ENCODE results near the gene SLC13A3.

Gene SLC13A3

GRCh38 chr20:46602429-46602828 lies 48.8 kb downstream of the SLC13A3 start:
- DNase-seq: no peak

GRCh38 chr20:46601603-46602122 lies 49.6 kb downstream of the SLC13A3 start:
- no peak for DNase-seq

GRCh38 chr20:46600286-46600752 lies 50.9 kb downstream of the SLC13A3 start:
- DNase-seq: no peak

- DNase-seq: no peak
Observed at GRCh38 chr20:46599227-46599987, 51.9 kb downstream of the SLC13A3 start.

GRCh38 chr20:46595933-46596332 lies 55.3 kb downstream of the SLC13A3 start:
- no peak for DNase-seq

GRCh38 chr20:46594725-46595124 lies 56.5 kb downstream of the SLC13A3 start:
- no peak for DNase-seq

GRCh38 chr20:46592580-46593362 lies 58.5 kb downstream of the SLC13A3 start:
- DNase-seq: no peak

- no peak for DNase-seq
Observed at GRCh38 chr20:46590443-46590842, 60.8 kb downstream of the SLC13A3 start.

GRCh38 chr20:46588532-46589511 lies 62.4 kb downstream of the SLC13A3 start:
- no peak for DNase-seq

- DNase-seq: no peak
Observed at GRCh38 chr20:46587986-46588385, 63.3 kb downstream of the SLC13A3 start.

- no peak for DNase-seq
Observed at GRCh38 chr20:46586724-46587123, 64.5 kb downstream of the SLC13A3 start.

- DNase-seq: no peak
Observed at GRCh38 chr20:46584508-46584907, 66.8 kb downstream of the SLC13A3 start.

GRCh38 chr20:46583411-46584214 lies 67.6 kb downstream of the SLC13A3 start:
- DNase-seq: no peak

- DNase-seq: no peak
Observed at GRCh38 chr20:46582648-46583047, 68.6 kb downstream of the SLC13A3 start.

GRCh38 chr20:46581391-46581790 lies 69.9 kb downstream of the SLC13A3 start:
- no peak for DNase-seq

GRCh38 chr20:46580613-46581205 lies 70.5 kb downstream of the SLC13A3 start:
- DNase-seq: no peak

- no peak for DNase-seq
Observed at GRCh38 chr20:46578745-46579144, 72.5 kb downstream of the SLC13A3 start.

GRCh38 chr20:46576774-46577395 lies 74.4 kb downstream of the SLC13A3 start:
- no peak for DNase-seq

- no peak for DNase-seq
Observed at GRCh38 chr20:46575937-46576461, 75.3 kb downstream of the SLC13A3 start.

- DNase-seq: no peak
Observed at GRCh38 chr20:46575394-46575793, 75.9 kb downstream of the SLC13A3 start.

All from SHP77 (cell line).